OCI-LY1 (cell line): ENCODE data around the gene MACROD2.

ENCODE experiments used
- CTCF ChIP-seq: fragments of 200-600 bp; sonication (generic), shearing (Covaris generic); IDR thresholded peaks from 2 replicates; pipeline ENCODE4 v1.5.1; 2017; ENCODE audit warnings: mild to moderate bottlenecking, antibody characterized with exemption, low read length, moderate library complexity, mixed read lengths
- EZH2 ChIP-seq: fragments of 200-600 bp; sonication (generic), shearing (Covaris generic); IDR thresholded peaks from 2 replicates; pipeline ENCODE4 v1.8.0; 2017; ENCODE audit warnings: borderline replicate concordance, mixed run types, mild to moderate bottlenecking, antibody characterized with exemption, low read length, moderate library complexity, mixed read lengths

- TF ChIP-seq CTCF (no peak), EZH2 (no peak)
These were observed 1065.1 kb downstream of the MACROD2 start for GRCh38 chr20:15060265-15061060.
